Ectodermal cell (in vitro differentiated cells): ENCODE data around the gene CRYGC.

Experiments used
- H3K27ac ChIP-seq: 2 replicates; pipeline ENCODE4 v1.7.0; 2013; ENCODE audit warnings: mild to moderate bottlenecking, low read depth, low read length; ENCODE audit not compliant: insufficient read depth, poor library complexity, severe bottlenecking
- H3K27me3 ChIP-seq: 2 replicates; pipeline ENCODE4 v1.7.0; 2013; ENCODE audit warnings: mild to moderate bottlenecking, low read length; ENCODE audit not compliant: insufficient read depth, control insufficient read depth, poor library complexity, severe bottlenecking
- H3K36me3 ChIP-seq: one replicate; pipeline ENCODE4 v1.7.0; 2013; ENCODE audit warnings: low read length; ENCODE audit not compliant: control insufficient read depth, insufficient read depth
- H3K4me1 ChIP-seq: one replicate; pipeline ENCODE4 v1.7.0; 2013; ENCODE audit warnings: low read length; ENCODE audit not compliant: control insufficient read depth, insufficient read depth
- H3K4me3 ChIP-seq: 2 replicates; pipeline ENCODE4 v1.7.0; 2013; ENCODE audit warnings: low read depth, low read length, control low read depth; ENCODE audit not compliant: insufficient read depth
- H3K9me3 ChIP-seq: 2 replicates; pipeline ENCODE4 v1.7.0; 2013; ENCODE audit warnings: mild to moderate bottlenecking, low read length, moderate library complexity; ENCODE audit not compliant: control insufficient read depth
- WGBS, 2 experiments: methylation state at CpG; one replicate each; pipeline ENCODE4 v1.1.7; 2013; ENCODE audit warnings: missing lambda C conversion rate in 2 of 2; 5-methylcytosine and 5-hydroxymethylcytosine counted together

The CRYGC gene

GRCh38 chr2:208153156-208153555 is 23.5 kb upstream of the CRYGC start:
- Histone ChIP-seq H3K36me3 (no peaks in the 10 kb centered on the region), H3K27ac (no peak overlapping the region), H3K4me3 (no peak overlapping the region), H3K9me3 (no peaks in the 10 kb centered on the region), H3K27me3 (no peaks in the 10 kb centered on the region), H3K4me1 (no peaks in the 10 kb centered on the region)

GRCh38 chr2:208150956-208151355 is 21.3 kb upstream of the CRYGC start:
- no peaks in the 10 kb centered on the region for H3K36me3 ChIP-seq
- no peaks in the 10 kb centered on the region for H3K27me3 ChIP-seq
- no peaks in the 10 kb centered on the region for H3K9me3 ChIP-seq
- WGBS, 2 experiments: 94 to 100% methylated on average over 1 of the region's 1 CpG
- no peak overlapping the region for H3K27ac ChIP-seq
- no peaks in the 10 kb centered on the region for H3K4me1 ChIP-seq
- no peak overlapping the region for H3K4me3 ChIP-seq

- H3K4me3 ChIP-seq: no peak overlapping the region
- H3K9me3 ChIP-seq: no peaks in the 10 kb centered on the region
- H3K36me3 ChIP-seq: no peaks in the 10 kb centered on the region
- H3K27ac ChIP-seq: no peak overlapping the region
- H3K27me3 ChIP-seq: no peaks in the 10 kb centered on the region
- H3K4me1 ChIP-seq: no peaks in the 10 kb centered on the region
These were observed 20.5 kb upstream of the CRYGC start for GRCh38 chr2:208150094-208150493.

- Histone ChIP-seq H3K4me3 (no peak overlapping the region), H3K36me3 (no peaks in the 10 kb centered on the region), H3K27ac (no peak overlapping the region), H3K9me3 (no peaks in the 10 kb centered on the region), H3K27me3 (no peaks in the 10 kb centered on the region), H3K4me1 (no peaks in the 10 kb centered on the region)
- 59 to 100% methylated on average over 1 of the region's 2 CpGs for WGBS, 2 experiments
These were observed 19.2 kb upstream of the CRYGC start for GRCh38 chr2:208148803-208149202.

- Histone ChIP-seq H3K4me1 (no peaks in the 10 kb centered on the region), H3K9me3 (no peaks in the 10 kb centered on the region), H3K27me3 (no peaks in the 10 kb centered on the region), H3K27ac (no peak overlapping the region), H3K36me3 (no peaks in the 10 kb centered on the region), H3K4me3 (no peak overlapping the region)
- 81 to 84% methylated on average over 3 of the region's 3 CpGs for WGBS, 2 experiments
These were observed 18.1 kb upstream of the CRYGC start for GRCh38 chr2:208147759-208148158.

GRCh38 chr2:208147008-208147407 is 17.4 kb upstream of the CRYGC start:
- no peaks in the 10 kb centered on the region for H3K27me3 ChIP-seq

GRCh38 chr2:208146006-208146405 is 16.4 kb upstream of the CRYGC start, which contains the start of gene CRYGB:
TSS of gene CRYGB (minus strand) at chr2:208146158. CDS start at chr2:208146120, 38 bp downstream.
- Histone ChIP-seq H3K27me3 (no peaks in the 10 kb centered on the region), H3K4me3 (no peak within 1 kb of the TSS), H3K36me3 (no peaks in the 10 kb centered on the region), H3K9me3 (no peaks in the 10 kb centered on the region), H3K27ac (no peak within 1 kb of the TSS), H3K4me1 (no peaks in the 10 kb centered on the region)
- WGBS, 2 experiments: 63 to 66% methylated on average over 6 of the region's 6 CpGs

More at GRCh38 chr2:208147008-208147407, 17.4 kb upstream of the CRYGC start:
- Histone ChIP-seq H3K27ac (no peak overlapping the region), H3K4me1 (no peaks in the 10 kb centered on the region), H3K36me3 (no peaks in the 10 kb centered on the region), H3K9me3 (no peaks in the 10 kb centered on the region), H3K4me3 (no peak overlapping the region)

GRCh38 chr2:208142925-208143799 is 13.5 kb upstream of the CRYGC start:
- no peak overlapping the region for H3K27ac ChIP-seq
- H3K4me1 ChIP-seq: no peaks in the 10 kb centered on the region
- no peaks in the 10 kb centered on the region for H3K9me3 ChIP-seq
- no peaks in the 10 kb centered on the region for H3K27me3 ChIP-seq
- 70 to 73% methylated on average over 11 to 12 of the region's 14 CpGs for WGBS, 2 experiments
- no peak overlapping the region for H3K4me3 ChIP-seq
- no peaks in the 10 kb centered on the region for H3K36me3 ChIP-seq

GRCh38 chr2:208142240-208142924 is 12.8 kb upstream of the CRYGC start:
- Histone ChIP-seq H3K4me3 (no peak overlapping the region), H3K27me3 (no peaks in the 10 kb centered on the region), H3K9me3 (no peaks in the 10 kb centered on the region), H3K27ac (no peak overlapping the region), H3K36me3 (no peaks in the 10 kb centered on the region), H3K4me1 (no peaks in the 10 kb centered on the region)
- WGBS, 2 experiments: 91 to 93% methylated on average over 8 of the region's 8 CpGs

- Histone ChIP-seq H3K4me1 (no peaks in the 10 kb centered on the region), H3K27me3 (no peaks in the 10 kb centered on the region), H3K9me3 (no peaks in the 10 kb centered on the region), H3K27ac (no peak overlapping the region), H3K4me3 (no peak overlapping the region), H3K36me3 (no peaks in the 10 kb centered on the region)
- WGBS, 2 experiments: 89 to 90% methylated on average over 18 of the region's 18 CpGs
These were observed 9.8 kb upstream of the CRYGC start for GRCh38 chr2:208139447-208139846.
